Astrocyte of the spinal cord (primary cell): Measurements from ENCODE around the gene TRABD2A.

Source experiments
- DNase-seq: peaks from one replicate; pipeline ENCODE4 v3.0.0; 2011; ENCODE audit warnings: low read depth, low spot score
- H3K4me3 ChIP-seq: 2 replicates; pipeline ENCODE4 v1.5.1; 2011; ENCODE audit warnings: low read depth, mild to moderate bottlenecking, low read length, moderate library complexity
- in situ Hi-C: cut with HindIII; loops from 2 replicates; pipeline ENCODE4 v1.10.0; 2017; ENCODE audit warnings: low sequenced_read_pairs
- TF ChIP-seq, protein P1 (sequence below): IDR thresholded peaks from 2 replicates; pipeline ENCODE4 v1.5.1; 2012; ENCODE audit warnings: low read depth, mild to moderate bottlenecking, low read length, inconsistent platforms

The TRABD2A gene

DNA sequence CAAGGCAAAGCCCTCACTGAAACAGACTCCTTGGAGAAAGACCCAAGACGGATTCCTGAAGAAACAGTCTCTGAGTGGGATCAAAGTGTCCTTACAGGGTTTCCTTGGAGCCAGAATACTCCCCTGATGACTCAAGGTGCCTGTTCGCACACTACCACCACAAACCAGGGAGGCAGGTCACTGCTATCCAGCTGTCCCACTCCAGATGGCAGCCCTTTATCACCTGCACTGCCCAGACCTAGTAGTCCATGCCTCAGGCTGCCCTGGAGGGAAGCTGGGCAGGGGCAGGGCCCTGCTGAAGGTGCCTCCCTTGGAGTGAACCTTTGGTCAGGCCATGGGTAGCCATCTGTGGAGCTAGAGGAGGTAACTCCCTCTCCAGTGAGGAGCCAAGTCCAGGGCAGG, 34.1 kb downstream of the TRABD2A start:
- TF ChIP-seq, protein P1, sequence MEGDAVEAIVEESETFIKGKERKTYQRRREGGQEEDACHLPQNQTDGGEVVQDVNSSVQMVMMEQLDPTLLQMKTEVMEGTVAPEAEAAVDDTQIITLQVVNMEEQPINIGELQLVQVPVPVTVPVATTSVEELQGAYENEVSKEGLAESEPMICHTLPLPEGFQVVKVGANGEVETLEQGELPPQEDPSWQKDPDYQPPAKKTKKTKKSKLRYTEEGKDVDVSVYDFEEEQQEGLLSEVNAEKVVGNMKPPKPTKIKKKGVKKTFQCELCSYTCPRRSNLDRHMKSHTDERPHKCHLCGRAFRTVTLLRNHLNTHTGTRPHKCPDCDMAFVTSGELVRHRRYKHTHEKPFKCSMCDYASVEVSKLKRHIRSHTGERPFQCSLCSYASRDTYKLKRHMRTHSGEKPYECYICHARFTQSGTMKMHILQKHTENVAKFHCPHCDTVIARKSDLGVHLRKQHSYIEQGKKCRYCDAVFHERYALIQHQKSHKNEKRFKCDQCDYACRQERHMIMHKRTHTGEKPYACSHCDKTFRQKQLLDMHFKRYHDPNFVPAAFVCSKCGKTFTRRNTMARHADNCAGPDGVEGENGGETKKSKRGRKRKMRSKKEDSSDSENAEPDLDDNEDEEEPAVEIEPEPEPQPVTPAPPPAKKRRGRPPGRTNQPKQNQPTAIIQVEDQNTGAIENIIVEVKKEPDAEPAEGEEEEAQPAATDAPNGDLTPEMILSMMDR = no peak
- in situ Hi-C loops = no loop called here
- no peak overlapping the region for H3K4me3 ChIP-seq
- DNase-seq = peak; percentile 41

- TF ChIP-seq, protein P1 = no peak
- no peak overlapping the region for H3K4me3 ChIP-seq
- DNase-seq = peak; percentile 59
- in situ Hi-C loops = no loop called here
Observed at GRCh38 chr2:84846041-84846663, 34.7 kb downstream of the TRABD2A start.

DNA sequence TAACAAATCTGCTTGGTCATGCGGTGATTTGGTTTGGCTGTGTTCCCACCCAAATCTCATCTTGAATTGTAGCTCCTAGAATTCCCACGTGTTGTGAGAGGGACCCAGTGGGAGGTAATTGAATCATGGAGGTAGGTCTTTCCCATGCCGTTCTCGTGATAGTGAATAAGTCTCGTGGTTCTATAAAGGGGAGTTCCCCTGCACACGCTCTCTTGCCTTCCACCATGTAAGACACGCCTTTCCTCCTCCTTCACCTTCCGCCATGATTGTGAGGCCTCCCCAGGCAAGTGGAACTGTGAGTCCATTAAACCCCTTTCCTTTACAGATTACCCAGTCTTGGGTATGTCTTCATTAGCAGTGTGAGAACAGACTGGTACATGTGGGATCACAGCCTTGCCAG, 36.7 kb downstream of the TRABD2A start:
- in situ Hi-C loops = no loop called here
- no peak overlapping the region for H3K4me3 ChIP-seq
- DNase-seq = no peak
- TF ChIP-seq, protein P1 = no peak

GRCh38 chr2:84841577-84841976, 39.3 kb downstream of the TRABD2A start:
- in situ Hi-C loops = no loop called here
- no peak for DNase-seq
- H3K4me3 ChIP-seq = no peak overlapping the region
- TF ChIP-seq, protein P1 = no peak

- H3K4me3 ChIP-seq = no peak overlapping the region
- in situ Hi-C loops = no loop called here
- DNase-seq = no peak
Observed at GRCh38 chr2:84840306-84840705, 40.6 kb downstream of the TRABD2A start.

GRCh38 chr2:84839851-84840250, 41.0 kb downstream of the TRABD2A start:
- no peak overlapping the region for H3K4me3 ChIP-seq
- TF ChIP-seq, protein P1 = no peak
- no peak for DNase-seq
- in situ Hi-C loops = no loop called here

More at GRCh38 chr2:84840306-84840705, 40.6 kb downstream of the TRABD2A start:
- TF ChIP-seq, protein P1 = no peak
